GM12878 (cell line): Measurements from ENCODE around the gene IFIT3.
A peak's percentile ranks its signal among the peaks of the same experiment; 100 is the strongest.

Experiments
- BMI1 ChIP-seq: fragments of 450-650 bp; IDR thresholded peaks from 2 replicates; pipeline ENCODE4 v1.6.1; 2016; ENCODE audit warnings: mild to moderate bottlenecking, moderate library complexity, borderline replicate concordance
- CTCF ChIP-seq, 3 experiments: IDR thresholded peaks in 2 of 3; conservative IDR thresholded peaks in 1 of 3; 2 replicates each; pipeline ENCODE4 v1.5.1; 2011; ENCODE audit warnings: low read depth in 3 of 3, low read length in 3 of 3, mild to moderate bottlenecking in 3 of 3, control low read depth in 2 of 3, moderate library complexity in 2 of 3, inconsistent platforms in 1 of 3, mixed read lengths in 1 of 3; ENCODE audit not compliant: control insufficient read depth in 2 of 3, insufficient read depth in 1 of 3; ENCODE audit errors: extremely low read depth in 1 of 3
- HSF1 ChIP-seq: fragments of 150-350 bp; IDR thresholded peaks from 2 replicates; pipeline ENCODE4 v1.6.1; 2014; ENCODE audit warnings: mild to moderate bottlenecking, low read depth, low read length
- POLR2A ChIP-seq: IDR thresholded peaks from 2 replicates; pipeline ENCODE4 v1.6.1; 2011; ENCODE audit warnings: low read depth, mild to moderate bottlenecking, low read length
- POLR2AphosphoS2 ChIP-seq: IDR thresholded peaks from 2 replicates; pipeline ENCODE4 v1.6.1; 2011; ENCODE audit warnings: low read depth, mild to moderate bottlenecking, low read length, improper control_type of control experiment, moderate library complexity
- RAD21 ChIP-seq: IDR thresholded peaks from 2 replicates; pipeline ENCODE4 v1.6.1; 2011; ENCODE audit warnings: mild to moderate bottlenecking, low read depth, low read length, moderate library complexity; ENCODE audit not compliant: insufficient read depth
- USF1 ChIP-seq: IDR thresholded peaks from 2 replicates; pipeline ENCODE4 v1.6.1; 2011; ENCODE audit warnings: borderline replicate concordance, low read depth, mild to moderate bottlenecking, moderate library complexity, mixed read lengths, low read length; ENCODE audit not compliant: insufficient read depth; ENCODE audit errors: extremely low read length
- TF ChIP-seq, protein P1 (sequence below): IDR thresholded peaks from 2 replicates; pipeline ENCODE4 v1.6.1; 2011; ENCODE audit warnings: mild to moderate bottlenecking, low read depth, low read length, moderate library complexity; ENCODE audit not compliant: insufficient replicate concordance

DNA sequence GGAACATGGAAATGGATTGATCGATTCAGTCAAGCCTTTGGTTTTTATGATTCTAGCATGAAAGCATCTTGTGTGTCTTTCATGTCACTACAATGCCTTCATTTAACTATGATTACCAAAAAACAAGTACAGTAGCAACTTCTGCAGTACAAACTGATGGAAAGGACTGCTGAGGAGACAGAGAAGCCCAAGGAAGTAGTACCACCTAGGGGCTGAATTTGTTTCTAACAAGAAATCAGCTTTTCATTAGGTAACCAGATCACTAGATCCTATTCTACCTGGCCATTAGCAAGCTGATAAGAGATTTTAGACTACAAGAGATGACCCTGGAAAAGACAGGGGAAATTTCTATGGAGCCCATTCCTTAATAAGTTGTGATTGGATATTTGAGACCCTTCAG, 61.5 kb downstream of the IFIT3 start:
- TF ChIP-seq, protein P1, sequence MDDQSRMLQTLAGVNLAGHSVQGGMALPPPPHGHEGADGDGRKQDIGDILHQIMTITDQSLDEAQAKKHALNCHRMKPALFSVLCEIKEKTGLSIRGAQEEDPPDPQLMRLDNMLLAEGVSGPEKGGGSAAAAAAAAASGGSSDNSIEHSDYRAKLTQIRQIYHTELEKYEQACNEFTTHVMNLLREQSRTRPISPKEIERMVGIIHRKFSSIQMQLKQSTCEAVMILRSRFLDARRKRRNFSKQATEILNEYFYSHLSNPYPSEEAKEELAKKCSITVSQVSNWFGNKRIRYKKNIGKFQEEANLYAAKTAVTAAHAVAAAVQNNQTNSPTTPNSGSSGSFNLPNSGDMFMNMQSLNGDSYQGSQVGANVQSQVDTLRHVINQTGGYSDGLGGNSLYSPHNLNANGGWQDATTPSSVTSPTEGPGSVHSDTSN, result no peak
- no peak for TF ChIP-seq POLR2A
- TF ChIP-seq CTCF (IDR thresholded peaks at IDR 0.05 in 2 of 3, conservative IDR thresholded peaks at IDR 0.05 in 1 of 3; ENCODE audit: control insufficient read depth in 2 of 3, extremely low read depth in 1 of 3, insufficient read depth in 1 of 3, low read depth in 3 of 3, low read length in 3 of 3), result peak; percentile 29 to 64 (median 31); a peak in 4 of 6 replicates
- no peak for TF ChIP-seq POLR2AphosphoS2
- no peak for TF ChIP-seq BMI1
- TF ChIP-seq USF1, result no peak
- no peak for TF ChIP-seq HSF1
- peak; percentile 78 for TF ChIP-seq RAD21
